Measurements from ENCODE around the gene NRG4.
"Not testable (repeated sequence)": the region's sequence is repeated elsewhere in the genome, so short reads cannot be mapped to it uniquely, and the experiment has no call there.

Gene NRG4

DNA sequence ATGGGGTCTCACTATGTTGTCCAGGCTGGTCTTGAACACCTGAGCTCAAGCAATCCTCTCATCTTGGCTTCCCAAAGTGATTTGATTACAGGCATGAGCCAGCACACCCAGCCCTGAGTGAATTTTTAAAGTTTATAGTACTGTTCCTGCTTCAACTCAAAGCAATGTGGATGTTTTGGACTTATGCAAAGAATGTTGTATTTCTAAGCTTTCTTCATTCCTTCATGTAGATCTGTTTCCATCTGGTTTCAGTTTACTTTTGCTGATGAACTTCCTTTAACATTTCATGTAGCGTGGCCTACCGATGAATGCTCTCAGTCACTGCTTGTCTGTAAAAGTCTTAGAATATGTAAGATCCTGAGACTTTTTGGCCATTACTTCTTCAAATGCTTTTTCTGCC is 23.2 kb downstream of the NRG4 start:
- H3K36me3 ChIP-seq (ENCODE audit: insufficient read depth), result no peaks in the 10 kb centered on the region
- H2AFZ ChIP-seq (ENCODE audit: low read depth), result no peak overlapping the region
- H3K4me1 ChIP-seq (ENCODE audit: low read depth, poor library complexity, severe bottlenecking), result no peaks in the 10 kb centered on the region
- no peaks in the 10 kb centered on the region for H3K27me3 ChIP-seq (ENCODE audit: insufficient read depth, low read depth)
- no peak overlapping the region for H3K9ac ChIP-seq
- H3K4me2 ChIP-seq, result no peak overlapping the region
- TF ChIP-seq, protein P1, sequence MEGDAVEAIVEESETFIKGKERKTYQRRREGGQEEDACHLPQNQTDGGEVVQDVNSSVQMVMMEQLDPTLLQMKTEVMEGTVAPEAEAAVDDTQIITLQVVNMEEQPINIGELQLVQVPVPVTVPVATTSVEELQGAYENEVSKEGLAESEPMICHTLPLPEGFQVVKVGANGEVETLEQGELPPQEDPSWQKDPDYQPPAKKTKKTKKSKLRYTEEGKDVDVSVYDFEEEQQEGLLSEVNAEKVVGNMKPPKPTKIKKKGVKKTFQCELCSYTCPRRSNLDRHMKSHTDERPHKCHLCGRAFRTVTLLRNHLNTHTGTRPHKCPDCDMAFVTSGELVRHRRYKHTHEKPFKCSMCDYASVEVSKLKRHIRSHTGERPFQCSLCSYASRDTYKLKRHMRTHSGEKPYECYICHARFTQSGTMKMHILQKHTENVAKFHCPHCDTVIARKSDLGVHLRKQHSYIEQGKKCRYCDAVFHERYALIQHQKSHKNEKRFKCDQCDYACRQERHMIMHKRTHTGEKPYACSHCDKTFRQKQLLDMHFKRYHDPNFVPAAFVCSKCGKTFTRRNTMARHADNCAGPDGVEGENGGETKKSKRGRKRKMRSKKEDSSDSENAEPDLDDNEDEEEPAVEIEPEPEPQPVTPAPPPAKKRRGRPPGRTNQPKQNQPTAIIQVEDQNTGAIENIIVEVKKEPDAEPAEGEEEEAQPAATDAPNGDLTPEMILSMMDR (conservative IDR thresholded peaks at IDR 0.05; ENCODE audit: low read depth, low read length), result no peak
- no peak overlapping the region for H3K4me3 ChIP-seq (IDR thresholded peaks at IDR 0.05; ENCODE audit: insufficient read depth, low read depth, low read length)
- H3K27ac ChIP-seq, result no peak overlapping the region
- H3K79me2 ChIP-seq (ENCODE audit: insufficient read depth, low read depth), result no peaks in the 10 kb centered on the region
- no peaks in the 10 kb centered on the region for H4K20me1 ChIP-seq (ENCODE audit: insufficient read depth)

DNA sequence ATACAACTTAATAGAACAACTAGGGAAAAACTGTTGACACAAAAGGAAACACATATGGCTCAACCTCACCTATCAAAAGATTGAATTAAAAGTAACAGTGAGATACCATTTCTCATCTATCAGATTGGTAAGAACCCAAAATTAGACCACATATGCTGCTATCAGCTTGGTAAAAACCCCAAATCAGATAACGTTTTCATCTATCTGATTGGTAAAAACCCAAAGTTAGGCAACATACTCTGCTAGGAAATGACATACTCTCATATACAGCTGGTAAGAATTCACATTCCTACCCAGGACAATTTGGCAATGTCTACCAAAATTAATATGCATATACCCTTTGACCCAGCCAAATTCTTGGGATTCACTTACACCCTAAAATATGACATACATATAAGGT is 26.3 kb downstream of the NRG4 start:
- Histone ChIP-seq H3K9ac (no peak overlapping the region), H3K4me3 (IDR thresholded peaks at IDR 0.05; ENCODE audit: insufficient read depth, low read depth, low read length) (no peak overlapping the region), H3K27ac (no peak overlapping the region), H4K20me1 (ENCODE audit: insufficient read depth) (no peaks in the 10 kb centered on the region), H3K36me3 (ENCODE audit: insufficient read depth) (no peaks in the 10 kb centered on the region), H3K79me2 (ENCODE audit: insufficient read depth, low read depth) (no peaks in the 10 kb centered on the region), H3K27me3 (ENCODE audit: insufficient read depth, low read depth) (no peaks in the 10 kb centered on the region), H3K4me1 (ENCODE audit: low read depth, poor library complexity, severe bottlenecking) (no peaks in the 10 kb centered on the region), H2AFZ (ENCODE audit: low read depth) (no peak overlapping the region), H3K4me2 (no peak overlapping the region)
- TF ChIP-seq, protein P1 (conservative IDR thresholded peaks at IDR 0.05; ENCODE audit: low read depth, low read length), result no peak

DNA sequence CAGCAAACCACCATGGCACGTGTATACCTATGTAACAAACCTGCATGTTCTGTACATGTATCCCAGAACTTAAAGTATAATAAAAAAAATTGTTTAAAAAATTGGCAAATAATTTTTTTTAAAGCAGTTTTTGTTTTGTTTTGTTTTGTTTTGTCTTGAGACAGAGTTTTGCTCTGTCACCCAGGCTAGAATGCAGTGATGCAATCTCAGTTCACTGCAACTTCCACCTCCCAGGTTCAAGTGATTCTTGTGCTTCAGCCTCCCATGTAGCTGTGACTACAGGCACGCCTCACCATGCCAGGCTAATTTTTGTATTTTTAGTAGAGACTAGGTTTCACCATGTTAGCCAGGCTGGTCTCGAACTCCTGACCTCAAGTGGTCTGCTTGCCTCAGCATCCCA is 27.5 kb downstream of the NRG4 start:
- not testable (repeated sequence) for H3K79me2 ChIP-seq (ENCODE audit: insufficient read depth, low read depth); H3K27me3 ChIP-seq (ENCODE audit: insufficient read depth, low read depth); H3K4me2 ChIP-seq; H4K20me1 ChIP-seq (ENCODE audit: insufficient read depth); H3K9ac ChIP-seq; H2AFZ ChIP-seq (ENCODE audit: low read depth); H3K4me3 ChIP-seq (IDR thresholded peaks at IDR 0.05; ENCODE audit: insufficient read depth, low read depth, low read length); H3K36me3 ChIP-seq (ENCODE audit: insufficient read depth); H3K27ac ChIP-seq; H3K4me1 ChIP-seq (ENCODE audit: low read depth, poor library complexity, severe bottlenecking)

DNA sequence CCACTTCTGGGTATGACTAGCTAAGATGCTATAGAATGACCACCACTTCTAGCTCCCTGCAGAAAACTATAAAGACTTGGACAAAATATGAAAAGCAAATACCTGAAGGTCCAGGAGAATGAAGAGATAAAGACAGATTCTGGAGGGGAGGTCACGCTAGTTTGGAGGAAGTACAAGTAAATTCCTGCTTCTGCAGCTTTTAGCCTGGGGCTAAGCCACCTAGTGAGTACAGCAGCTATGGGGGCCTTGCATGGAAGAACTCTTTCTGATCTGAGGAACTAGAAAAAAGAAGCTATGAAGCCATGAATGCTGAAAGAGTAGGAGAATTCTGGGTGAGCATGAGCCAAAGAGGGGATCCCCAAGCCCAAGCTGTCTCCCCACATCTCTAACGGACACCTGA is 29.8 kb downstream of the NRG4 start:
- no peak overlapping the region for H3K9ac ChIP-seq
- H3K4me3 ChIP-seq (IDR thresholded peaks at IDR 0.05; ENCODE audit: insufficient read depth, low read depth, low read length), result no peak overlapping the region
- no peak overlapping the region for H3K27ac ChIP-seq
- H2AFZ ChIP-seq (ENCODE audit: low read depth), result no peak overlapping the region
- no peaks in the 10 kb centered on the region for H3K36me3 ChIP-seq (ENCODE audit: insufficient read depth)
- no peaks in the 10 kb centered on the region for H4K20me1 ChIP-seq (ENCODE audit: insufficient read depth)
- H3K27me3 ChIP-seq (ENCODE audit: insufficient read depth, low read depth), result no peaks in the 10 kb centered on the region
- TF ChIP-seq, protein P1 (conservative IDR thresholded peaks at IDR 0.05; ENCODE audit: low read depth, low read length), result no peak
- no peaks in the 10 kb centered on the region for H3K79me2 ChIP-seq (ENCODE audit: insufficient read depth, low read depth)
- no peak overlapping the region for H3K4me2 ChIP-seq
- H3K4me1 ChIP-seq (ENCODE audit: low read depth, poor library complexity, severe bottlenecking), result no peaks in the 10 kb centered on the region

DNA sequence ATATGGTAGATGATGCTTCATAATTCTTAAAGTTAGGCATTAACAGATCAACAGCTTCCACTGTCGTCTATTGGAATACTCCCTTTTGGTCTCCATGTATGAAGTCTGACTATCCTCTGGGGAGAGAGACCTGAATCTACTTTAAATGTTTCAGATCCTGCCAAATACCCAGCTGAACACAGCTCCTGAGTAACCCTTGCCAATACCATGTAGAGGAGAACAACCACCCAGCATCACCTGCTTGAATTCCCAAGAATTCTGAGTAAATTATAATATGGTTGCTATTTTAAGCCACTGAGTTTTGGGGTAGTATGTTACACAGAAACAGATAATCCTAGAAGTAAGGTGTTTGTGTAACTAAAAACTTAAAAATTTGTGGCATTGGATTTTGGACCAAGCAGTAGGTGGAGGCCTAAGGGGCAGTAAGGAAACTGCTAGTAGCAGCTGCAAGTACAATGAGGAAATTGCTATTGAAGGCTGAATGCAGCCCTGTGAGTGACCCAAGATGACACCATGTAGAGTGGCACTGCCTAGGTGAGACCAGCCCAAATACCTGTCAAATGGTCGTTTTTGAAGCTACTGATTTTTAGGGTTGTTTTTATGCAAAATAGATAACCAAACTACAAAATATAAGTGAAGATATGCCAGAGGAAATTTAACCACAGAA is 30.9 kb downstream of the NRG4 start:
- Histone ChIP-seq H3K4me3 (IDR thresholded peaks at IDR 0.05; ENCODE audit: insufficient read depth, low read depth, low read length) (no peak overlapping the region), H4K20me1 (ENCODE audit: insufficient read depth) (no peaks in the 10 kb centered on the region), H3K79me2 (ENCODE audit: insufficient read depth, low read depth) (no peaks in the 10 kb centered on the region), H3K9ac (no peak overlapping the region), H3K4me2 (no peak overlapping the region), H3K4me1 (ENCODE audit: low read depth, poor library complexity, severe bottlenecking) (no peaks in the 10 kb centered on the region), H2AFZ (ENCODE audit: low read depth) (no peak overlapping the region), H3K27me3 (ENCODE audit: insufficient read depth, low read depth) (no peaks in the 10 kb centered on the region), H3K27ac (no peak overlapping the region), H3K36me3 (ENCODE audit: insufficient read depth) (no peaks in the 10 kb centered on the region)
- TF ChIP-seq, protein P1 (conservative IDR thresholded peaks at IDR 0.05; ENCODE audit: low read depth, low read length), result no peak

DNA sequence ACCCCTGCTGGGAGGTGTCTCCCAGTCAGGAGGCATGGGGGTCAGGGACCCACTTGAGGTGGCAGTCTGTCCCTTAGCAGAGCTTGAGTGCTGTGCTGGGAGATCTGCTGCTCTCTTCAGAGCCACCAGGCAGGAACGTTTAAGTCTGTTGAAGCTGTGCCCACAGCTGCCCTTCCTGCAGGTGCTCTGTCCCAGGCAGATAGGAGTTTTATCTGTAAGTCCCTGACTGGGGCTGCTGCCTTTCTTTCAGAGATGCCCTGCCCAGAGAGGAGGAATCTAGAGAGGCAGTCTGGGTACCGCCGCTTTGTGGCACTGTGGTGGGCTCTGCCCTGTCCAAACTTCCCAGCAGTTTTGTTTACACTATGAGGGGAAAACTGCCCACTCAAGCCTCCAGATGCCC is 35.5 kb downstream of the NRG4 start:
- not testable (repeated sequence) for H3K9ac ChIP-seq; H3K27ac ChIP-seq; H3K4me1 ChIP-seq (ENCODE audit: low read depth, poor library complexity, severe bottlenecking); H3K36me3 ChIP-seq (ENCODE audit: insufficient read depth); H4K20me1 ChIP-seq (ENCODE audit: insufficient read depth); H3K27me3 ChIP-seq (ENCODE audit: insufficient read depth, low read depth); H3K79me2 ChIP-seq (ENCODE audit: insufficient read depth, low read depth); H3K4me3 ChIP-seq (IDR thresholded peaks at IDR 0.05; ENCODE audit: insufficient read depth, low read depth, low read length); H2AFZ ChIP-seq (ENCODE audit: low read depth); H3K4me2 ChIP-seq
